IPS-18c (cell line): ENCODE results near the gene MAPRE3.
"Not testable (repeated sequence)": the region's sequence is repeated elsewhere in the genome, so short reads cannot be mapped to it uniquely, and the experiment has no call there.

Source experiments
- H3K4me3 ChIP-seq: 2 replicates; pipeline ENCODE4 v1.7.0; 2013; ENCODE audit warnings: low read depth, mild to moderate bottlenecking, low read length, moderate library complexity; ENCODE audit not compliant: insufficient read depth
- H3K9me3 ChIP-seq: one replicate; pipeline ENCODE4 v1.6.1; 2013; ENCODE audit warnings: mild to moderate bottlenecking, low read length, moderate library complexity; ENCODE audit not compliant: control insufficient read depth, insufficient read depth

The MAPRE3 gene

DNA sequence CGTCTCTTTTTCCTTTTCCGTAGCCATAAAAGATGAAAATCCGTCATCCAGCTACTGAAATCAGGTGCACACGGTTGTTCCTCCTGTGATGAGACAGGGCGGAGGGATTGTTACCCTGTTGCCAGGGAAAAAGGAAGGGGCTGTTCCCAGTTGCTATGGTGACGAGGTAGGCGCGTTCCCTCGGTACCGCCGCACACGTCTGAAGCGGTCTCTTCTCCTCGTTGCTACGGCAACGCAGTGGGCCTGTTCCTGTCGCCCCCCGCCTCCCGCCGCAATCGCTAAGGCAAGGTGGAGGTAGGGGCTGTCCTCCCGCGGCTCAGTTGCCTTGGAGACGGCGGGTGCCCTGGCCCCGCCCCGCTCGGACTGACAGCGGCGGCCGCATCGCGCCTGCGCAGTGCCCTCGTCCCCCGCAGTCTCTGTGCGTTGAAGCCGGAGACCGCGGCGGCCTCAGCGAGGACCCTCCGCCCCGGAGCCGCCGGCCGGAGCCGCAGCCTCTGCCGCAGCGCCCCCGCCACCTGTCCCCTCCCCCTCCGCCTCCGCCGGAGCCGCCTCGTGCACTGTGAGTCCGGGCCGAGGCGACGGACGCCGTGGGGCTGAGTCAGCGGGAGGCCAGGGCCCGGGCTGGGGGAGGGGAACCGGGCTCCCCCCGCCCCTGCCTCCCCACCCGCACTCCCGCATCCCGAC is at the start of gene MAPRE3:
TSS of gene MAPRE3 (plus strand) at position 394 of the 684 bp plus-strand sequence. CDS start 51,582 bp downstream, outside the sequence.
- Histone ChIP-seq H3K4me3 (peak within 1 kb of the TSS; percentile 77), H3K9me3 (no peaks in the 10 kb centered on the region)

DNA sequence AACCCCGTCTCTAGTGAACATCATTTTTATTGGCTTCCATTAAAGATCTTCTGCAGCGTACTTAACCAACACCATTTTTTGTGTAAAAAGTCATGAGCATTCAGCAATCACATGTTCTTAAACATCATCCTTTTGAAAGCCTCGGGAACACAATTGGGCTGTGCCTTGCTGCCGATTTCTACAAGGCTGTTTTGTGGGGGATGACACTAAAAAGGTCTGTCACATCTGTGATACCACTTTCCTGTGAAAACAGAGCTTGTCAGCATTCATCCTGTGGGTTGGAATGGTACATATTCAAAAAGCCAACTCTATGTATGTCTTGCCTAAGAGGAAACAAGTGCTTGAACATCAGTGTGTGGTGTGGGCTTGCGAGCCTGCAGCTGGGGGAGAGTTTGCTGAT is 49.1 kb upstream of the MAPRE3 start:
- Histone ChIP-seq H3K9me3 (no peaks in the 10 kb centered on the region), H3K4me3 (no peak overlapping the region)

DNA sequence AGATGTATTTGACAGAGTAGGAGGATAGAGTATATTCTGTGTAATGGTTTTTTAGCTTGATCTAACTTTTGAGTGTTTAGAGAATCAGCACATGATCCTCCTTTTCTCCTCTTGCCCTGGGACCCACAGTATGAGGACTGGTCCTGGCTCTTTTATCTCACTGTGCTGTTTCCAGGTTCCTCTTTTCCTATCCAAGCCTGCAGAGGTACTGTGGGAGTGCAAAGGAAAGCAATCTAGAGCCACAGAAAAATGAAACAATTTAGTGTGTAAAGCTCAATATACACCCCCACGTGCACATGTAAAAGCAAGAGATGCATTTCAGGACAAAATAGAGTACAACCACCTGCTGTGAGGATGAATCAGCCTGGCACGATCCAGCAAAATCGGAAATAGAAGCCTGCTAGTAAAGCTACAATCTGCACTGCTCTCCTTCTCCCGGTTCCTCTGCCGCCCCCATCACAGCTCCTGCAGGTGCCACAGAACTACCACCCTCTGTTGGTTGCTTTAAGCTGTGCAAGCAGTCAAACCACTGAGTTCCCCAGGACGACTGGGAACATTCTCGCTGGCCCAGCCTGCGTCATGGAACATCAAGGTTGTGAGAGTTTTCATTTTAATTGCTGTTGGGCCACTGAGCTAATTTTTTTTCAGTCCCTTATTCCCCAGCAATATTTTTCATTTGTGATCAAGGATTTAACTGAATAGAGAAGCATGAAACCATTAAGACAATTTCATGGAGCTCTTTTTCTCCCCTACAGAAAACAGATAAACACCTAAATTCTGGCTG is 47.8 kb upstream of the MAPRE3 start:
- Histone ChIP-seq H3K4me3 (no peak overlapping the region), H3K9me3 (no peaks in the 10 kb centered on the region)

DNA sequence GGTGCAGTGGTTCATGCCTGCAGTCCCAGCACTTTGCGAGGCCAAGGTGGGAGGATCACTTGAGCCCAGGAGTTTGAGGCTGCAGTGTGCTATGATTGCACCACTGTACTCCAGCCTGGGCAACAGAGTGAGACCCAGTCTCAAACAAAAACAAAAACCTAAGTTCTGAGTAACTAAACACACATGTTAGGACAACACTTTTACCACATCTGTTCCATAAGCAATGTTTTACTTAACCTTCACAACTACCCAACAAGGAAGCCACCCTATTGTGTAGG is 47.3 kb upstream of the MAPRE3 start:
- H3K4me3 ChIP-seq, H3K9me3 ChIP-seq: not testable (repeated sequence)

DNA sequence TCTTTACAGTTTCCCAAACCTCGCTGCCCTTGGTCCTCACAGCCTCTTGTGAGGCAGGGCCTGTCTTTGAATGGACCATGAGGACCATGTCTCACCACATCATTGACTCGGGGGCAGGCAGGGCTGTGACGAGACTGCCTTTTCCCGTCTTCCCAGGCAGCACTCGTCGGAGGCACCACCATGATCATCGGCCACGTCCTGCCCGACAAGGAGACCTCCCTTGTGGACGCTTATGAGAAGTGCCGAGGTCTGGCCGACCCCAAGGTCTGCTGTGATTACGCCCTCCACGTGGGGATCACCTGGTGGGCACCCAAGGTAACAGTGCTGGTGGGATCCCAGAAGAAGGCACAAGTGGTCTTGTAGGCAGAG is 45.7 kb upstream of the MAPRE3 start:
- no peaks in the 10 kb centered on the region for H3K9me3 ChIP-seq
- no peak overlapping the region for H3K4me3 ChIP-seq

DNA sequence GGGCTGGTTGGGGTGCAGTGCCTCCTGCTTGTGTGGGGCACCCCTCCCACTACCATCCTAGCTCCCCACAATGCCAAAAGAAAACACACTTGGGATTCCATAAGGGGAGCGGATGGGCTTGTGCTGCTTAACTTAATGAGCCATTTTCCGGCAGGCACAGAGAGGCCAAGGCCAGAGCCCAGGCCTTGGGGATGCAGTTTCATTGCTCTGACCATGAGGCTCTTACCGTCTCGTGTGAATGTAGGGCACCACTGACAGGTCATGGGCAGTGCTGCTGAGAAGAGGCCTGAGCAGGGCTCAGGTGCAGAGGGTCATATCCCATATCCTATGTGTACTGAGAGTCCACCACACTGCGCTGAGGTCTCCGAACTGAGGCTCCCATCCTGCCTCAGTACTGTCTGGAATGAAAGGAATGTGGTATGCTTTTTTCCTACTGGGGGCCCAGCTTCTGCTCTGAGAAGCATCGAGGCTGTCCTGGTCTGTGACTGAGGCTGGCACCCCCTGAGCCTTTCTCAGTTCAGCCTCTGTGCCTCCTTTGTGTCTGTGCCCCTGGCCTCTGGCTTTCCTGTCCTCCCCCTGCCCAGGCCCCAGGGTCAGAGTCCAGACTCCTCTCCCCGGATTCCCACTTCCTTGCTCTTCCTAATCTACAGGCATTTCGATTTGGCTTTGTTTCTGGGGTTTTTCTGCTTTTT is 45.2 kb upstream of the MAPRE3 start:
- no peak overlapping the region for H3K4me3 ChIP-seq
- no peaks in the 10 kb centered on the region for H3K9me3 ChIP-seq

GRCh38 chr2:26927221-26927620 is 43.2 kb upstream of the MAPRE3 start:
- Histone ChIP-seq H3K9me3 (no peaks in the 10 kb centered on the region), H3K4me3 (no peak overlapping the region)

DNA sequence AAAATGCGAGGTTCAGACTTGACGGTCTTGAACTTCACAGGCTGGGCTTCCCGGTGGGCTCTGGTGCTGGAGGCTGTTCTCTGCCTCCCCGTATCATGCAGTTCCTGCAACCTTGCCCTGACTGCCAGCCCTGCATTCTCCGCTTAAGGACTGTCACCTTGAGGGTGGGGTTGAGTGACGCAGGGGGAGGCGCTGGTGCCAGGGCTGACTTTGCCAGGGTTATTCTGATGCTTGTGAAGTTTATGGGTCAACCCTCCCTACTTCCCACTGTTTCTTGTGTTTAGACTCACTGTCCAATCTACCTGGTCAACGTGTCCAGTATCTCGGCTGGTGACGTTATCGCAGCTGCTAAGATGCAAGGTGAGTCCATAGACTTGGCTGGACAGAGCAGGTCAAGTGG is 37.5 kb upstream of the MAPRE3 start:
- H3K4me3 ChIP-seq, result no peak overlapping the region
- H3K9me3 ChIP-seq, result no peaks in the 10 kb centered on the region

- Histone ChIP-seq H3K9me3 (no peaks in the 10 kb centered on the region), H3K4me3 (no peak overlapping the region)
Observed at GRCh38 chr2:26933431-26934334, 36.8 kb upstream of the MAPRE3 start.

DNA sequence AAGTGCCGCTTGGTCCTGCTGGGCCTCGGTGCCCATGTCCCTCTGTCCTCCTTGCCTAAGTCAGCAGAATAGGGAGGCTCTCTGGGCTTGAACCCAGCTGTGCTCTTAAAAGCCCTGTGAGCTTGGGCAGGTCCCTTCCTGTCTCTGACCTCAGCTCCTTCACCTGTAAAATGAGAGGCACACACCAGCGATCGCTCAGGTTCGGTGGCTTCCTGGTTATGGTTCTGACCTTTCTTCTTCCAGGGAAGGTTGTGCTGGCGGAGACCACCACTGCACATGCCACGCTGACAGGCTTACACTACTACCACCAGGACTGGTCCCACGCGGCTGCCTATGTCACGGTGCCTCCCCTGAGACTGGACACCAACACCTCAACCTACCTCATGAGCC is 36.1 kb upstream of the MAPRE3 start:
- Histone ChIP-seq H3K9me3 (no peaks in the 10 kb centered on the region), H3K4me3 (no peak overlapping the region)

DNA sequence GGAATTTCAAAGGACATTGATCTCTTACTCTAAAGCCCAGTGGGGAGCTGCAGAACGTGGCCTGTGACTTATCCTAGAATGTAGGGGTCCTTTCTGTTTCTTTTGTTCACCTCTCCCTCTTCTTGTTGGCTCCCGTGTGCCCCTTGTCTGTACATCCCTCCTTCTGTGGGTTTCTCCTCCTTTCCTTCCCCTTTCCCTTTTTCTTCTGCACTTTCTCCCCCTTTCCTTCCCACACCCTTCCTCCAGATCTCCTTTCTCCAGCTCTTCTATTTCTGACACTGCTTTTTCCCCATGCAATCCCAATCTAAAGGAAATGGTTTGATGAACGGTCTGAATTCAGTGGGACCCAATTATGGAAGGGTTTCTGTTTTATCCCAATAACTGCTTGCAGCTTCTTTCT is 35.5 kb upstream of the MAPRE3 start:
- H3K4me3 ChIP-seq, result no peak overlapping the region
- no peaks in the 10 kb centered on the region for H3K9me3 ChIP-seq

DNA sequence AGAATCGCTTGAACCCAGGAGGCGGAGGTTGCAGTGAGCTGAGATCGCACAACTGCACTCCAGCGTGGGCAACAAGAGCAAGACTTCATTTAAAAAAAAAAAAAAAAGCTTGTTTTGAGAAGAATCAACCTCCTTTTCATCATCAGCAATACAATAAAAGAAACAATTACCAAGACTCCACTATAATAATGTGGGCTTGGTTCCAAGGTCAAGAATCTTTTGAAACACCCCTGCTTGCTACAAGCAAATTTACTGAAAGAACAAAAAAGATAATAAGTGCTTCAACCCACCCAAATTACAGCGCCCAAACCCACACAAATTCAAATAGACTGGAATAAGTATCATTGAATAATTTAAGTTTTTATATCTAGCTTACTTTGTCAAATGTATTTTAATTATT is 33.6 kb upstream of the MAPRE3 start:
- H3K4me3 ChIP-seq, result no peak overlapping the region
- H3K9me3 ChIP-seq, result no peaks in the 10 kb centered on the region

DNA sequence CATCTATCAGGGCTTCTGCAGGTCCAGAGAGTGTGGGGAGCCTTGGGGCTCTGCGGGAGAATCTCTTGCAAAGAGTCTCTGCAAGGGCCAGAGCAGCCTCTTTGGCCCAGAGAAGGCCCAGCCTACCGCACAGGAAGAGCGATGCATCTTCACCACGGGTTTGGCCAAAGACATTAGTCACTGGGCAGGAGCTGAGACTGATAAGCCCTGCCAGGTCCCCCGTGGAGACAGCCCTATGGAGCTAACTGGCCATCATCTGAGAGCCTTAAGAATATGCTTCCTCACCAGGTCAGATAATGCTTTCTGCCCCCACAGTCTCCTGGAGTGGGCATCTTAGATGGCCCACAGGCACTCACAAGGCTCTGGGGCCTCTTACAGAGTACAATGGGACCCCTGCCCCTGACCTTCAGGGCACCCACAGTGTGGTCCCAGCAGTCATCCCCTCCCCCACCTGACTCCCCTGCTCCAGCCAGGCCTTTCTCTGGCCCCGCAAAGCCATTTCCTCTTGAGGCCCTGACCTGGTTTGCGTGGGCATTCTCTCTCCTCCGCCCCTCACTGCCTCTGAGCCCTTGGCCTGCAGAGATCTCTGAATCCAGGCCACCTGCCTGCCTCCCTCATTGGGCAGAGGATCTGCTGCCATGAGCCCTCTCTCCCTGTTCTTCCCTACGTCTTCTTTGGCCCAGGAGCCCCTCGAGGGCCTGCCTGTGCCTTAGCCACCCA is 31.9 kb upstream of the MAPRE3 start:
- no peak overlapping the region for H3K4me3 ChIP-seq
- no peaks in the 10 kb centered on the region for H3K9me3 ChIP-seq

DNA sequence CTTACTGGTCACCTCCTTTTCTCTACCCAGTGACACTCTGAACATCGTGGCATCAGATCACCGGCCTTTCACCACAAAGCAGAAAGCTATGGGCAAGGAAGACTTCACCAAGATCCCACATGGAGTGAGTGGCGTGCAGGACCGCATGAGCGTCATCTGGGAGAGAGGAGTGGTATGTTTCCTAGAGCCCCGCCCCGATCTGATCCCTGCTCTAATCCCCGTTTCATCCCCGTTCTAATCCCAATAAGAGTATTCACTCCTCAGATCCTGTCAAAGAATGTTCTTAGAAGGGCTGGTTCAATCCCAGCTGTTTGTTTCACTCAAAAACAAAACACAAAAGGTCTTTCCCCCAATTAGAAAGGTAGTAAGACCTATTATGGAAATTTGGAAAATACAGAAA is 30.4 kb upstream of the MAPRE3 start:
- no peaks in the 10 kb centered on the region for H3K9me3 ChIP-seq

GRCh38 chr2:26941486-26941885 is 29.0 kb upstream of the MAPRE3 start:
- Histone ChIP-seq H3K9me3 (peaks cover 2% of the 10 kb centered on the region), H3K4me3 (no peak overlapping the region)

More for the DNA sequence above, 30.4 kb upstream of the MAPRE3 start:
- H3K4me3 ChIP-seq, result no peak overlapping the region

DNA sequence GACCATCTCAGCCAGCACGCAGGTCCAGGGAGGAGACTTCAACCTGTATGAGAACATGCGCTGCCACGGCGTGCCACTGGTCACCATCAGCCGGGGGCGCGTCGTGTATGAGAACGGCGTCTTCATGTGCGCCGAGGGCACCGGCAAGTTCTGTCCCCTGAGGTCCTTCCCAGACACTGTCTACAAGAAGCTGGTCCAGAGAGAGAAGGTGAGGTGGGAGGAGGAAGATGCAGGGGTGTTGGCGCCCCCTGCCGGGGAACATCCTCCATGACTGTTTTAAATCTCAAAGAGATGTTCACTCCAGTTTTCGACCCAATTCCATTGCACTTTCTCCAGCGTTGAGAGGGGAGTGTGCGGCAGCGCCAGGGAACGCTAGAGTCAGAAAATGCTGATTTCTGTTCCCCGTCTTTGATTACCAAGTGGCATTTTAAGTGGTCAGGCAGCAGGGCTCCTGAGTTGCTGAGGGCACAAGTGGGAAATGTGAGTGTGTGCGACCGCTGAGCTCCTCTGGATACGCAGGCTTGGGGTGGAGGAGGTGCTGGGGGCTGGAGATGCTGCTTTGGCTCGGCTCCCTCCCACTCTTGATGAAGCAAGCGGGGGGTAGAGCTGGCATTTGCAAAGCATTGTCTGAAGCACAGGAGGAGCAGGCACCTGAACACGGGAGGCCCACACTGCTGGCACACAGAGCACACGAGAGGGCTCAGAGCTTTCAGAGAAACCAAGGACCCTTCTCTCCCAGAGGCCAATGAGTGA is 27.7 kb upstream of the MAPRE3 start:
- Histone ChIP-seq H3K9me3 (peaks cover 2% of the 10 kb centered on the region), H3K4me3 (peak overlapping the region; percentile 39; the same call in 1 of the 2 replicates)
